Sigmoid colon (tissue), 4 donors: ENCODE results near the gene BBC3.

Experiments used
- CTCF ChIP-seq, 4 experiments: fragments of 450-650 bp in 3 of 4; fragments of 200-600 bp in 1 of 4; IDR thresholded peaks; one replicate each; pipeline ENCODE4 v1.5.1; 2016 to 2019; ENCODE audit warnings: antibody characterized with exemption in 4 of 4, mild to moderate bottlenecking in 3 of 4, moderate library complexity in 2 of 4
- EP300 ChIP-seq, 4 donors: sonication (generic); formaldehyde crosslinking; IDR thresholded peaks; one replicate each; pipeline ENCODE4 v1.6.1; 2017; ENCODE audit warnings: antibody characterized with exemption in 4 of 4

- TF ChIP-seq CTCF (IDR thresholded peaks at IDR 0.05), result no peak
- no peak for TF ChIP-seq EP300 (IDR thresholded peaks at IDR 0.05)
Observed at GRCh38 chr19:47190167-47190727, 40.8 kb downstream of the BBC3 start.
